Stimulated activated CD4-positive, alpha-beta T cell treated with anti-CD3 and anti-CD28 coated beads, Interleukin-1b, Interleukin-23, amount 100 ng/mL, for 4 hours (primary cell): Measurements from ENCODE around the gene USP24.
A peak's percentile ranks its signal among the peaks of the same experiment; 100 is the strongest.
"Not testable (repeated sequence)": the region's sequence is repeated elsewhere in the genome, so short reads cannot be mapped to it uniquely, and the experiment has no call there.

Experiments
- DNase-seq, 2 donors: peaks; one replicate each; pipeline ENCODE4 v3.0.0-alpha.2; 2020; ENCODE audit warnings: low read depth in 2 of 2

USP24 gene

DNA sequence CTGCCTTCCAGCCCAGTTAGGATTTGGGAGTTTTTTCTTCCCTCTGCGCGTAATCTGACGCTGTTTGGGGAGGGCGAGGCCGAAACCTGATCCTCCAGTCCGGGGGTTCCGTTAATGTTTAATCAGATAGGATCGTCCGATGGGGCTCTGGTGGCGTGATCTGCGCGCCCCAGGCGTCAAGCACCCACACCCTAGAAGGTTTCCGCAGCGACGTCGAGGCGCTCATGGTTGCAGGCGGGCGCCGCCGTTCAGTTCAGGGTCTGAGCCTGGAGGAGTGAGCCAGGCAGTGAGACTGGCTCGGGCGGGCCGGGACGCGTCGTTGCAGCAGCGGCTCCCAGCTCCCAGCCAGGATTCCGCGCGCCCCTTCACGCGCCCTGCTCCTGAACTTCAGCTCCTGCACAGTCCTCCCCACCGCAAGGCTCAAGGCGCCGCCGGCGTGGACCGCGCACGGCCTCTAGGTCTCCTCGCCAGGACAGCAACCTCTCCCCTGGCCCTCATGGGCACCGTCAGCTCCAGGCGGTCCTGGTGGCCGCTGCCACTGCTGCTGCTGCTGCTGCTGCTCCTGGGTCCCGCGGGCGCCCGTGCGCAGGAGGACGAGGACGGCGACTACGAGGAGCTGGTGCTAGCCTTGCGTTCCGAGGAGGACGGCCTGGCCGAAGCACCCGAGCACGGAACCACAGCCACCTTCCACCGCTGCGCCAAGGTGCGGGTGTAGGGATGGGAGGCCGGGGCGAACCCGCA lies 175.7 kb downstream of the USP24 start, which contains the start of gene PCSK9:
PCSK9 (plus strand) TSS at position 207 of the 741 bp plus-strand sequence; CDS start at position 497, 290 bp downstream.
- DNase-seq, result no peak

DNA sequence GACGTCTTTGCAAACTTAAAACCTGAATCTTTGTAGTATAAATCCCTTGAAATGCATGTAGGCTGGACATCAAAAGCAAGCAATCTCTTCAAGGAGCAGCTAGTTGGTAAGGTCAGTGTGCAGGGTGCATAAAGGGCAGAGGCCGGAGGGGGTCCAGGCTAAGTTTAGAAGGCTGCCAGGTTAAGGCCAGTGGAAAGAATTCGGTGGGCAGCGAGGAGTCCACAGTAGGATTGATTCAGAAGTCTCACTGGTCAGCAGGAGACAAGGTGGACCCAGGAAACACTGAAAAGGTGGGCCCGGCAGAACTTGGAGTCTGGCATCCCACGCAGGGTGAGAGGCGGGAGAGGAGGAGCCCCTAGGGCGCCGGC lies 176.2 kb downstream of the USP24 start:
- no peak for DNase-seq

DNA sequence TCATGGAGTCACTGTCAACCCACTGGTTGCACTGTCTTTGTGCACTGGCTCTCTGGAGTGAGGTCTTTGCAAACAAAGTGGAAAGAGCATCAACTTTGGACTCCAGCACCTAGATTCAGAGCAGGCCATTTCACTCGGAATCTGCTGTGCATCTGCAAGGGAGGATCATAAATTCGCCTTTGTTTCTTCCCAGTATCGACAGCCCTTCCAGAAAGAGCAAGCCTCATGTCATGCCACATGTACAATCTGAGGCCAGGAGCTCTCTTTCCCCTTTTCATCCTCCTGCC lies 176.7 kb downstream of the USP24 start:
- DNase-seq, result no peak

DNA sequence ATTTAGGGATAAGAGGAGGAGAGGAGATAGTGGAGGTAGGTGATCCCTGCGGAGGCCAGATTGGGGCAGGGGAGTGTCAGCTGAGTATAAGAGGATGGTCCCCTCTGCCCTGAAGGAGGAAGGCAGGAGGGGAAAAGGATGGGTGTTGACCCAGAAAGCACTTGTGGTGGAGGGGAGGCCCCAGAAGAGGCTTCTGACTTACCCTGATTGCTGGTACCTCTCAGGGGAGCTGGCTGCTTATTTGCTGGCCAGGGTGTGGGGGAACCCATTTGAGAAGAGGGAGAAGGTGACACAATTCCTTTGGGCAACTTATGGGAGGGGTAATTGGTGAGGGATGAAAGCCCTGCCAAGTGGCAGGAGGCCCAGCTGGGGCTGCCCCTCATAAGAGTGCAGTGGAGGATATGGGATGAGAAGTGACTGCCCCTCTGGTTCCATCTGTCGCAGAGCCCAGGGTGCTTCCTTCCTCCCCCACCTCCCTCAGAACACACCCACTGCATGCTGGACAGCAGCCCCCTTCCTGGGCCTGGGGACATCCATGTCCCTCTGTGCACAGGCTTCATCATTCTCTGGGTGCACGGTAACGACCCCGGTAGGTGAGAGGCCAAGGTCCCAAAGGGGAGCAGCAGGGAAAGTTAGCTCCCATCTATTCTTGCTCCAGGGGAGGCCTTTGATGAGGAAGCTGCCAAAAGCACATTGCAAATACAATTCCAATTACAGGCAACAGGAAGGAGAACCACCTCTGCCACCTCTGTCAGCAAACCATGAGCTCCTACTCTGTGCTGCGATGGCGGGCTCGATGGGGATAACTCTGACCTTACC lies 177.2 kb downstream of the USP24 start:
- DNase-seq, result no peak

DNA sequence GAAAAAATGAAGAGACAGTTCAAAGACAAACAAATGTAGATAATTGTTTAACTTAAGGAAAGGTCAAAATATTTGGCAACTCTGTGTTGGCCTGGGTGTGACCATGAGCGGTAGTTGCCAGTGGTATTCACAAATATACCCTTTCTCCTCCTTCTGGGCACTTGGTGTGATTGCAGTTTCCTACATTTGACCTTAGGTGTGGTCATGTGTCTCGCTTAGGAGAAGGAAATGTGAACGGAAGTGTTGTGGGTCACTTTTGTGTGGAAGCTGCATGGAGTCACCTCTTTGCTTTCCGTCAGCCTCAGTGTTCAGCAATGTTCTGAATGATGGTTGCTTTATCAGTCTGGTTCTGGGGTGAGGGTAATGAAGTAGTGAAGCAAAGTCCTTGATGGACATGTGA lies 179.3 kb downstream of the USP24 start:
- DNase-seq, result no peak

DNA sequence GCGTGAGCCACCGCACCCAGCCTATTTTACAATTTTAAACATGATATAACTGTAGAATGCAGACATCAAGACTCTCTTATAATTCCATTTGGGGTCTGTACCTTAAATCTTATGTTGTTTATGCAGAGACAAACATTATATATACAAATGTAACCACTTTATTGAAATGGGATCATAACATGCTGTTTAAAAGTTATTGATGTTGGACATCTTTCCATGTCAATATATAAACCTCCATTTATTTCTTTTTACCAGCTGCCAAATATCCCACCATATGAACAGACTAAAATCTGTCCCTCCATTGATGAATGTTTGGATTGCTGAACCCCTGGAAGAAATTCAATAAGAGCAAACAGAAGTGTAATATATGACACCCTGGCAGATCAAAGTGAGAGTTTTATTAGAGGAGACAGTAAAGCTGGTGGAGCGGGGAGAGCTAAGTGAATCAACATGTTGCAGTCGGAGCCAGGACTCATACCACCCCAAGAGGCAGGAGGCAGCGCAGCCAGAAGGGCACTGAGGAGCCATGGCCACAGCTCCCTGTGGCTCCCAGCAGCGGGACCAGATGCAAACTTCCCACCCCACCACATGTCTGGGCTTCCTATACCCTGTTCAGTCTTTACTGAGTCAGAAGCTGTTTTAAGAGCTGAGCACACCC lies 180.6 kb downstream of the USP24 start:
- no peak for DNase-seq

DNA sequence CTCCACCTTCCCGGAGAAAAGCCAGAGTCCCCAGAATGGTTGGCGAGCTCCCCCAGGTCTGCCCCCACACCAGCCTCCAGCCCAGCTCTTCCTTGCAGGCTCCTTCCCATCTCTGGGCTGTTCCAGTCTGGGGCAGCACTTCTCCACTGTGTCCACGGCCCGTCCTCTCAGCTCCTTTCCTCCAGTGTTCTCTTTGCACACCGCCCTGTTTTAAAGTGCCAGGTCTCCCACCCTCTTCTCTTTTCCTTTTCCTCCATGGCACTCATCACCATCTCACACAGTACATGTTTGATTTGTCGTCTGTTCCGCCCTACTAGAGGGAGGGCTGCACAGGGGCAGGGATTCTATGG lies 181.9 kb downstream of the USP24 start:
- no peak for DNase-seq

DNA sequence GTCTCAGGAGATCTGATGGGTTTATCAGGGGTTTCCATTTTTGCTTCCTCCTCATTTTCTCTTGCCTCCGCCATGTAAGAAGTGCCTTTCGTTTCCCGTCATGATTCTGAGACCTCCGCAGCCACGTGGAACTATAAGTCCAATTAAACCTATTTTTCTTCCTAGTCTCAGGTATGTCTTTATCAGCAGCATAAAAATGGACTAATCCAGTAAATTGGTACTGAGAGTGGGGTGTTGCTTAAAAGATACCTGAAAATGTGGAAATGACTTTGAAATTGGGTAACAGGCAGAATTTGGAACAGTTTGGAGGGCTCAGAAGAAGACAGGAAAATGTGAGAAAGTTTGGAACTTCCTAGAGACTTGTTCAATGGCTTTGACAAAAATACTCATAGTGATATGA lies 184.1 kb downstream of the USP24 start:
- DNase-seq, result not testable (repeated sequence)

DNA sequence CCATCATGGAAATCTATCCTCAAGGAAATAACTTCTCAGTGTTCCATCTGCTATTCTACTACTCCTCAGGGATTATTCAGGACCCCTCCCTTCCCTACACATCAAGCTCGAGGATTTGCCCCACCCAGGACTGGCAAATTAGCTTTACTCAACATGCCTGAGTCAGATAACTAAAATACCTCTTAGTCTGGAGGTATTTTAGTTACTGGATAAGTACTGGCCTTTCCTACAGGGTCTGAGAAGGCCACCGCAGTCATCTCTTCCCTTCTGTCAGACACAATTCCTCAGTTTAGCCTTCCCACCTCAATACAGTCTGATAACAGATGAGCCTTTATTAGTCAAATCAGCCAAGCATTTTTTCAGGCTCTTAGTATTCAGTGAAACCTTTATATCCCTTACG lies 188.5 kb downstream of the USP24 start:
- DNase-seq, result not testable (repeated sequence)

DNA sequence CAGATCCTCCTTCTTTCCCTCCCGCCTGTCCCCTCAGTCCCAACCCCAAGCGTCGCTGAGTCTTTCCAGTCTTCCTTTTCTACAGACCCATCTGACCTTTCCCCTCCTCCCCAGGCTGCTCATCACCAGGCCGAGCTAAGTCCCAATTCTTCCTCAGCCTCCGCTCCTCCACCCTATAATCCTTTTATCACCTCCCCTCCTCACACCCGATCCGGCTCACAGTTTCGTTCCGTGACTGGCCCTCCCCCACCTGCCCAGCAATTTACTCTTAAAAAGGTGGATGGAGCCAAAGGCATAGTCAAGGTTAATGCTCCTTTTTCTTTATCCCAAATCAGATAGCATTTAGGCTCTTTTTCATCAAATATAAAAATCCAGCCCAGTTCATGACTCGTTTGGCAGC lies 191.0 kb downstream of the USP24 start:
- not testable (repeated sequence) for DNase-seq

DNA sequence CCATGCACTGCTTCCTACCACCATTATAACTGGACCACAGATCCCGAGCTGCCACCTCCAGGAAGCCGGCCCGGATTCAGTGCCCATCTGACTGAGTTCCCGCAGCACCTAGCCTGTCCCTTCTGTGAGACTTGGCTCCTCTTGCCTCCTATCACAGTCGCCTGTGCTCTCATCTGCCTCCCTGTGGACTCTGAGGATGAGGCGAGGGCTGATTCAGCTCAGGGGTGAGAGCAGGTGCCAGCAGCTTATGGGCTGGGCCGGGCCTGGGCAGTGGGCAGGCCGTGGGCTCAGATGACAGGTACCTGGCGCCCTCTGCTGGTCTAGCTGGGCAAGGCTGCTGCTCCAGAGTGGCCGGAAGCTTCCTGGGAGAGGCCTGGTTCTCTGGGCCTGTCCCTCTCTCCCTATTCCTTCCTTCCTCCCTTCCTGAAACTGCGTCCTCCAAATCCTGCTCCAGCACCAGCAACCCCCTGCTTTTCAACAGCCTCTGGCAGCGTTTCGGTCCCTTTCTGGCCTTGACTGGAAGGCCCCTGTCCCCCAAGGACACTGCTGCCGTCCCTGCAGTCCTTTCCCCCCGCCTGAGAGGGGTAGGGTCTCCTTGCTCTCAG lies 193.1 kb downstream of the USP24 start:
- peak; percentile 47 to 58 for DNase-seq

DNA sequence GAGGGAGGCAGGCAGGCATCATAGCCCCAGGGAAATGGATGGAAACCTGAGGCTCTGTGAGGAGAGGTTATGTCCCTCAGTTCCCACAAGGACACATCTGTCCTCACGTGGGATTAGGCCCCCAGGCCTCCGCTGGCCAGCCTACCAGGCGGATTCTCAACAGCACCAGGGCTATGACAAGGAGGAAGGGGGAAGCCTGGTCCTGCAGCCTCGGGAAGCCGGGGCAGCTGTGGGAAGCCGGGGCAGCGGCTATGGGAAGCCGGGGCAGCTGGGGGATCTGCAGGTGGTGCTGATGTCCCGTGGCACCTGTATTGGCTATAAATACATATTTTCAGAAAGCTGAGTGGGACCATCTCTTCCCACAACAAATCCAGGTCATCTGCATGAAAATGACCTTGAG lies 196.8 kb downstream of the USP24 start:
- DNase-seq, result no peak
